IMR-90 (cell line): Measurements from ENCODE around the gene ITM2B. TPM values are rescaled to one million over a fixed set of nuclear protein-coding genes. Genes with fewer than 3 reads are reported as not detected.
A peak's percentile ranks its signal among the peaks of the same experiment; 100 is the strongest.

Source experiments
- ATAC-seq: fragments of 200-7000 bp; cut with Tn5 transposase; 2 replicates; pipeline ENCODE4 v1.9.1; 2020; ENCODE audit warnings: low read depth, mild to moderate bottlenecking, moderate library complexity
- BruUV-seq: library from RNA; stranded (reverse); fragments of 400-500 nt; replicated peaks from 2 replicates; lab custom pipeline; 2021; lab: Mats Ljungman, UMichigan
- CTCF ChIA-PET: fragments of 300-600 bp; formaldehyde crosslinking; extraction: SDS; loops from one replicate; lab custom pipeline; 2021; ENCODE audit warnings: antibody characterized with exemption; lab: Yijun Ruan, JAX
- POLR2A ChIA-PET: fragments of 300-600 bp; sonication (Branson Sonifier 250); formaldehyde crosslinking; loops from one replicate; lab custom pipeline; 2022; ENCODE audit warnings: antibody characterized with exemption; ENCODE audit not compliant: unreplicated experiment; lab: Charles Lee
- DNase-seq: peaks from one replicate; pipeline ENCODE4 v3.0.0; 2013
- H2AFZ ChIP-seq: replicated peaks from 2 replicates; pipeline ENCODE3; 2013; ENCODE audit warnings: low read length, mild to moderate bottlenecking; ENCODE audit not compliant: poor library complexity
- H2AK5ac ChIP-seq: 2 replicates; pipeline ENCODE4 v1.6.1; 2013; ENCODE audit warnings: low read depth, low read length, inconsistent platforms
- H2AK9ac ChIP-seq: replicated peaks from 2 replicates; pipeline ENCODE3; 2013; ENCODE audit warnings: mild to moderate bottlenecking, low read depth, low read length, moderate library complexity; ENCODE audit not compliant: poor library complexity
- H2BK120ac ChIP-seq: 2 replicates; pipeline ENCODE4 v1.6.1; 2013; ENCODE audit warnings: low read depth, low read length, inconsistent platforms
- H2BK15ac ChIP-seq: 3 replicates; pipeline ENCODE4 v1.6.1; 2013; ENCODE audit warnings: low read depth, low read length, inconsistent platforms
- H2BK20ac ChIP-seq: 2 replicates; pipeline ENCODE4 v1.6.1; 2013; ENCODE audit warnings: low read depth, mild to moderate bottlenecking, inconsistent platforms, low read length, moderate library complexity
- H2BK5ac ChIP-seq: 2 replicates; pipeline ENCODE4 v1.6.1; 2013; ENCODE audit warnings: mild to moderate bottlenecking, low read depth, low read length, inconsistent platforms; ENCODE audit not compliant: poor library complexity, severe bottlenecking
- H3K14ac ChIP-seq: replicated peaks from 2 replicates; pipeline ENCODE4 v1.6.1; 2013; ENCODE audit warnings: low read depth, low read length, inconsistent platforms
- H3K18ac ChIP-seq: 2 replicates; pipeline ENCODE4 v1.6.1; 2013; ENCODE audit warnings: low read depth, low read length, control low read depth
- H3K23ac ChIP-seq: 2 replicates; pipeline ENCODE4 v1.6.1; 2013; ENCODE audit warnings: low read depth, low read length, inconsistent platforms
- H3K27ac ChIP-seq: 2 replicates; pipeline ENCODE4 v1.5.1; 2013; ENCODE audit warnings: mild to moderate bottlenecking, control low read depth, low read length; ENCODE audit not compliant: insufficient read depth
- H3K27me3 ChIP-seq: 2 replicates; pipeline ENCODE4 v1.6.1; 2013; ENCODE audit warnings: low read length; ENCODE audit not compliant: control insufficient read depth, insufficient read depth
- H3K36me3 ChIP-seq: 2 replicates; pipeline ENCODE4 v1.6.1; 2013; ENCODE audit warnings: low read length, mixed read lengths; ENCODE audit not compliant: control insufficient read depth, insufficient read depth
- H3K4ac ChIP-seq: 2 replicates; pipeline ENCODE4 v1.6.1; 2013; ENCODE audit warnings: low read depth, low read length, inconsistent platforms
- H3K4me1 ChIP-seq: 2 replicates; pipeline ENCODE4 v1.6.1; 2013; ENCODE audit warnings: low read length, mixed read lengths; ENCODE audit not compliant: control insufficient read depth, insufficient read depth
- H3K4me2 ChIP-seq: 2 replicates; pipeline ENCODE4 v1.6.1; 2013; ENCODE audit warnings: low read depth, mild to moderate bottlenecking, control low read depth, low read length, moderate library complexity
- H3K4me3 ChIP-seq: 2 replicates; pipeline ENCODE4 v1.5.1; 2013; ENCODE audit warnings: low read depth, mild to moderate bottlenecking, control low read depth, low read length, moderate library complexity; ENCODE audit not compliant: insufficient read depth
- H3K56ac ChIP-seq: 2 replicates; pipeline ENCODE4 v1.6.1; 2013; ENCODE audit warnings: low read length, inconsistent platforms; ENCODE audit not compliant: insufficient read depth; ENCODE audit errors: extremely low read depth
- H3K79me1 ChIP-seq, 2 experiments: 2 replicates each; pipeline ENCODE4 v1.6.1; 2013; ENCODE audit warnings: low read length in 2 of 2, inconsistent platforms in 1 of 2, low read depth in 1 of 2
- H3K9ac ChIP-seq: 2 replicates; pipeline ENCODE4 v1.6.1; 2013; ENCODE audit warnings: low read depth, low read length, control low read depth
- H3K9me1 ChIP-seq: 2 replicates; pipeline ENCODE4 v1.6.1; 2013; ENCODE audit warnings: low read length, inconsistent platforms; ENCODE audit not compliant: insufficient read depth
- H3K9me3 ChIP-seq: 2 replicates; pipeline ENCODE4 v1.6.1; 2013; ENCODE audit warnings: low read length; ENCODE audit not compliant: control insufficient read depth, insufficient read depth
- H4K20me1 ChIP-seq: 2 replicates; pipeline ENCODE4 v1.6.1; 2013; ENCODE audit warnings: low read length, inconsistent platforms; ENCODE audit not compliant: insufficient read depth
- H4K5ac ChIP-seq: 2 replicates; pipeline ENCODE4 v1.6.1; 2013; ENCODE audit warnings: mild to moderate bottlenecking, low read depth, low read length, control low read depth
- H4K8ac ChIP-seq, 2 experiments: 2 replicates each; pipeline ENCODE4 v1.6.1; 2013; ENCODE audit warnings: low read depth in 2 of 2, low read length in 2 of 2, control low read depth in 1 of 2, inconsistent platforms in 1 of 2
- H4K91ac ChIP-seq: 2 replicates; pipeline ENCODE4 v1.6.1; 2013; ENCODE audit warnings: low read depth, low read length, inconsistent platforms; ENCODE audit not compliant: insufficient read depth
- BHLHE40 ChIP-seq: fragments of 150-350 bp; IDR thresholded peaks from 2 replicates; pipeline ENCODE4 v1.6.1; 2016; ENCODE audit warnings: mild to moderate bottlenecking, low read depth, low read length
- CEBPB ChIP-seq: IDR thresholded peaks from 2 replicates; pipeline ENCODE4 v1.6.1; 2012; ENCODE audit warnings: low read depth, low read length, improper control_type of control experiment
- CHD1 ChIP-seq: IDR thresholded peaks from 2 replicates; pipeline ENCODE4 v1.6.1; 2012; ENCODE audit warnings: low read depth, low read length, improper control_type of control experiment
- FOS ChIP-seq: fragments of 150-350 bp; IDR thresholded peaks from 2 replicates; pipeline ENCODE4 v1.6.1; 2016; ENCODE audit warnings: low read depth, low read length
- MAFK ChIP-seq: IDR thresholded peaks from 2 replicates; pipeline ENCODE4 v1.6.1; 2012; ENCODE audit warnings: low read depth, low read length, improper control_type of control experiment
- MAZ ChIP-seq: IDR thresholded peaks from 2 replicates; pipeline ENCODE4 v1.6.1; 2012; ENCODE audit warnings: low read depth, mild to moderate bottlenecking, low read length, improper control_type of control experiment, moderate library complexity, borderline replicate concordance
- NFE2L2 ChIP-seq: fragments of 150-350 bp; IDR thresholded peaks from 2 replicates; pipeline ENCODE4 v1.6.1; 2016; ENCODE audit warnings: low read depth, mild to moderate bottlenecking, low read length
- POLR2A ChIP-seq: IDR thresholded peaks from 2 replicates; pipeline ENCODE4 v1.6.1; 2012; ENCODE audit warnings: mild to moderate bottlenecking, low read depth, low read length
- RAD21 ChIP-seq: IDR thresholded peaks from 2 replicates; pipeline ENCODE4 v1.6.1; 2012; ENCODE audit warnings: low read length, improper control_type of control experiment
- RCOR1 ChIP-seq: IDR thresholded peaks from 2 replicates; pipeline ENCODE4 v1.6.1; 2012; ENCODE audit warnings: mild to moderate bottlenecking, low read length, improper control_type of control experiment; ENCODE audit not compliant: insufficient replicate concordance
- RFX5 ChIP-seq: IDR thresholded peaks from 2 replicates; pipeline ENCODE4 v1.8.0; 2012; ENCODE audit warnings: low read depth, mild to moderate bottlenecking, low read length, moderate library complexity
- SMC3 ChIP-seq: fragments of 150-350 bp; IDR thresholded peaks from 2 replicates; pipeline ENCODE4 v1.6.1; 2016; ENCODE audit warnings: low read depth, mild to moderate bottlenecking, antibody characterized with exemption, low read length, moderate library complexity
- WGBS, 2 experiments: methylation state at CpG; one replicate each; pipeline versions ENCODE4 v1.1.5 to v1.1.7; 2013; ENCODE audit warnings: missing lambda C conversion rate in 2 of 2; ENCODE audit not compliant: insufficient read length in 1 of 2; ENCODE audit errors: extremely low coverage in 2 of 2; 5-methylcytosine and 5-hydroxymethylcytosine counted together
- dilution Hi-C: fragments of 300-500 bp; cut with HindIII; formaldehyde crosslinking; loops from one replicate; pipeline ENCODE4 v1.14.3; 2018; ENCODE audit warnings: low sequenced_read_pairs; ENCODE audit not compliant: unreplicated experiment
- in situ Hi-C: fragments of 300-500 bp; cut with MboI; formaldehyde crosslinking; loops from 3 replicates; pipeline ENCODE4 v1.14.3; 2019; ENCODE audit warnings: low sequenced_read_pairs, inconsistent platforms, mixed read lengths
- intact Hi-C: fragments of 100-400 bp; cut with micrococcal nuclease; formaldehyde crosslinking; loops from 2 replicates; pipeline ENCODE4 v1.10.0; 2022
- polyA plus RNA-seq, 3 experiments: library from polyadenylated mRNA; depleted of rRNA; stranded (reverse); fragments of >200 nt; gene quantifications; 2 replicates each; pipeline ENCODE4 v1.2.3, GENCODE V29; 2012; ENCODE audit warnings: low replicate concordance in 1 of 3
- total RNA-seq: library from RNA; depleted of rRNA; stranded (reverse); fragments of >200 nt; gene quantifications from 2 replicates; pipeline ENCODE4 v1.2.3, GENCODE V29; 2012
- TF ChIP-seq, protein P1 (sequence below): fragments of 150-350 bp; IDR thresholded peaks from 2 replicates; pipeline ENCODE4 v1.6.1; 2017; ENCODE audit warnings: mild to moderate bottlenecking, antibody characterized with exemption, low read length, low read depth
- TF ChIP-seq, protein P2 (sequence below): fragments of 150-350 bp; IDR thresholded peaks from 2 replicates; pipeline ENCODE4 v1.6.1; 2016; ENCODE audit warnings: low read depth, mild to moderate bottlenecking, low read length, moderate library complexity, borderline replicate concordance

Gene ITM2B
- total and polyA plus RNA-seq, 2 of the 4 experiments (the other 2 are of a cell fraction), result 51.1 to 158 TPM

GRCh38 chr13:48232420-48233045 lies 473 bp upstream of the ITM2B start (continued):
- TF ChIP-seq RCOR1 (no peak), BHLHE40 (no peak)

DNA sequence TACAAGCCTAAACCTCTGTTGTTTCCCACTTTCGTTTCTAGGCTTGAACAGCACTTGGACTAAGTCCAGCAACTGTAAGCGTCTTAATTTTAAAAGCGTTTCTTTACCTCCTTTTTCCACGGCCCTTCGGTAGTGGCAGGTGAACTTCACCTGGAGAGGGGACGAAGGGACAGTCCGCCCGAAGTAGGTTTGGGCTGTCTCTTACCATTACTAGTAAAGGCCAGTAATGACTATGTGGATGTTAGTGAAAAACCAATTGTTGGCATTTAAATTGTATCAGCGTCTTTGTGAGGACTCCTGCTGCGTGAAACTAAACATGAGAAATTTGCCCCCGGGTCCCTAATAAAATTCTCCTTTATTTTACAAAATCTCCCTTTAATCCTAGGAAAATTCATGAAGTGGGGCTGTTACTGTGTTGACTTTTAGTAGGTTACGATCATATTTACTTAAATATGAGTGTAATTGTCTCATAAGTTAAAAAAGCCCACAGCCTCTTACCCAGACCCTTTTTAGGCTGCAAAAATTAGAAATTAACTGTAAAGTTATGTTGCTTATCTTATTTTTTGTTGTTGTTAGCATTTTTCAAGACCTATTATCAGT lies 983 bp downstream of the ITM2B start:
- Histone ChIP-seq H3K27ac (peak overlapping the region; percentile 65), H3K4me3 (peak overlapping the region; percentile 83), H4K20me1 (peaks cover 14% of the 10 kb centered on the region; the same call in 1 of the 2 replicates), H2AK9ac (no peak overlapping the region), H4K91ac (peak overlapping the region; percentile 42; the same call in 1 of the 2 replicates), H2BK20ac (no peak overlapping the region), H3K27me3 (0 out of 2 replicates have a peak, but pooled peaks cover 3% of the 10 kb centered on the region), H2BK120ac (no peak overlapping the region), H3K4me1 (peaks cover 8% of the 10 kb centered on the region), H3K9ac (peak overlapping the region; percentile 88), H2BK15ac (no peak overlapping the region), H3K56ac (peak overlapping the region; percentile 28; the same call in 1 of the 2 replicates), H3K4me2 (peak overlapping the region; percentile 97), H3K14ac (peak overlapping the region; percentile 23; the same call in 1 of the 2 replicates), H3K9me1 (peaks cover 6% of the 10 kb centered on the region; the same call in 1 of the 2 replicates), H2AFZ (peak overlapping the region; percentile 94), H2AK5ac (no peak overlapping the region), H3K36me3 (no peaks in the 10 kb centered on the region), H3K18ac (peak overlapping the region; percentile 55), H3K4ac (peak overlapping the region; percentile 75), H2BK5ac (peak overlapping the region; percentile 78), H4K5ac (peak overlapping the region; percentile 53), H3K23ac (peak overlapping the region; percentile 82), H4K8ac (peak overlapping the region; percentile 69 to 73), H3K79me1 (peaks cover 14 to 31% of the 10 kb centered on the region in 2 experiments), H3K9me3 (no peaks in the 10 kb centered on the region)
- POLR2A ChIA-PET, result no interaction called here
- in situ Hi-C loops (no loop called here), intact Hi-C loops (loop anchor here (2.0 to 10.0 kb wide), 4 partner anchors 71 to 531 kb away; no protein-coding TSS in a partner anchor), dilution Hi-C loops (no loop called here)
- BruUV-seq, result no TSS peak
- WGBS, 2 experiments, result no CpG with 5 or more reads among the region's 12 CpGs
- CTCF ChIA-PET, result no interaction called here
- ATAC-seq (no peak), DNase-seq (peak; percentile 61)
- TF ChIP-seq BHLHE40, result no peak
- TF ChIP-seq NFE2L2, result no peak
- TF ChIP-seq RCOR1, result no peak
- TF ChIP-seq POLR2A, result no peak
- no peak for TF ChIP-seq MAZ
- TF ChIP-seq CEBPB, result no peak
- TF ChIP-seq, protein P1, sequence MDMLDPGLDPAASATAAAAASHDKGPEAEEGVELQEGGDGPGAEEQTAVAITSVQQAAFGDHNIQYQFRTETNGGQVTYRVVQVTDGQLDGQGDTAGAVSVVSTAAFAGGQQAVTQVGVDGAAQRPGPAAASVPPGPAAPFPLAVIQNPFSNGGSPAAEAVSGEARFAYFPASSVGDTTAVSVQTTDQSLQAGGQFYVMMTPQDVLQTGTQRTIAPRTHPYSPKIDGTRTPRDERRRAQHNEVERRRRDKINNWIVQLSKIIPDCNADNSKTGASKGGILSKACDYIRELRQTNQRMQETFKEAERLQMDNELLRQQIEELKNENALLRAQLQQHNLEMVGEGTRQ, result no peak
- TF ChIP-seq MAFK, result no peak
- TF ChIP-seq RAD21, result no peak
- TF ChIP-seq RFX5, result no peak
- TF ChIP-seq, protein P2, sequence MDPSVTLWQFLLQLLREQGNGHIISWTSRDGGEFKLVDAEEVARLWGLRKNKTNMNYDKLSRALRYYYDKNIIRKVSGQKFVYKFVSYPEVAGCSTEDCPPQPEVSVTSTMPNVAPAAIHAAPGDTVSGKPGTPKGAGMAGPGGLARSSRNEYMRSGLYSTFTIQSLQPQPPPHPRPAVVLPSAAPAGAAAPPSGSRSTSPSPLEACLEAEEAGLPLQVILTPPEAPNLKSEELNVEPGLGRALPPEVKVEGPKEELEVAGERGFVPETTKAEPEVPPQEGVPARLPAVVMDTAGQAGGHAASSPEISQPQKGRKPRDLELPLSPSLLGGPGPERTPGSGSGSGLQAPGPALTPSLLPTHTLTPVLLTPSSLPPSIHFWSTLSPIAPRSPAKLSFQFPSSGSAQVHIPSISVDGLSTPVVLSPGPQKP, result no peak
- no peak for TF ChIP-seq SMC3
- TF ChIP-seq CHD1, result no peak
- TF ChIP-seq FOS, result no peak
